DMS114 treated with DMSO at 0.1 percent for 48 hours (cell line): ENCODE data around the gene CFAP45.

Source experiments
- DNase-seq: peaks from one replicate; lab custom pipeline; 2025; ENCODE audit not compliant: unreplicated experiment; lab: John Stamatoyannopoulos, UW

CFAP45 gene

DNA sequence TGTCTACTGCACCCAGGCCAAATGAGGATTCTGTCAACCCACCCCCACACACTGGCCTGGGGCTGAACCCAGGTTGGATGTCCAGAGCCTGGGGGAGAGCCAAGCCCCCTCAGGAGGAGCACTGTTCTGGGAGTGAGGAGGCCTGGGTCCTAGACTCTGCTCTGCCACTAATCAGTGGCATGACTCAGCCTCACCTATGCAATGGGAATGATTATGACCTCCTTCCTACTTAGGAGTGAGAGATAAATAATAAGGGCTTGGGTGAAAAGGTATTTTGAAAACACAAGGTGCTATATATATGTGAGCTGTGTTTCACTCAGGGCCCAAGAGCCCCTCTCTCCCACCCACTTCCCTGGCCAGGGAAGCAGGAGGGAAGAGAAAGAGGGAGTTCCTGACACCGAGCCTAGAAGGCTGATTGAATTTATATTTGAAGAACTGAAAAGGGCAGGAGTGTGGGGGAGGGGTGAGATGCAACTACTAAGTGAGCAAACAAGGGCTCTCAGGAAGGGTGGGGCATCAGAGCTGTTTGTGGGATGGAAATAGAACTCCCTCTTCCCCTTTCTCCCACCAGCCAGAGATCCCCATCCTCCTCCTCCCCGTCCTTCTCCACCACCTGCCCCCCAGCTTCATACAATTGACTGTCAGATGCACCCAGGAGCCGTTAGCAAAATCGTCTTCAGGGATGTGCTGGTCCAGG, 37.2 kb upstream of the CFAP45 start:
- no peak for DNase-seq

DNA sequence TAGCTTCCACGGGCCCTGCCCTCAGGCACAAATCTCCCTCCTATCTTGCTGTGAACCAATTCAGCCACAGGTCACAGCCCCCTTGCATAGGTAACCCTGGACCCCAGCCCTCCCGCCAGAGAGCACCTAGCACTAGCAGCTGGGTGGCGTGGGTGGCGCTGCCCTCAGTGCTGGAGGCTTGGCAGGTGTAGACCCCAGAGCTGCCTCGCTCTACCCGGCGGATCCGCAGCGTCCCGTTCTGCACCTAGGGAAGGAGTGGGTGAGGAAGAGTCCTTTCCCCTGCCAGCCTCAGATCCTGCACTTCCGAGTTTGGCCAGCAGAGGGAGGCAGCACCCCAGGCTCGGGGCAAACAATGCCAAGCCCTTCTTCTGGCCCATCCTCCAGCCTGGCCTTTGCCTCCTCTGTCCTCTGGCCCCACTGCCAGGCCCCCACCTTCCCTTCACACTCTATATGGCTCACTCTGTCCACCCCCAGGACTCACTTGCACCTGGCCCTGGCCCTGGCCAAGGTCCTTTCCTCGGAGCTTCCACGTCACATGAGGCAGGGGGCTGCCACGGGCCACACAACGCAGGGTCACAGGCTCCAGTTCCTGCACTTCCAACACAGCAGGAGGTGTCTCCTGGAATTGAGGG, 36.4 kb upstream of the CFAP45 start:
- DNase-seq: peak; percentile 35

DNA sequence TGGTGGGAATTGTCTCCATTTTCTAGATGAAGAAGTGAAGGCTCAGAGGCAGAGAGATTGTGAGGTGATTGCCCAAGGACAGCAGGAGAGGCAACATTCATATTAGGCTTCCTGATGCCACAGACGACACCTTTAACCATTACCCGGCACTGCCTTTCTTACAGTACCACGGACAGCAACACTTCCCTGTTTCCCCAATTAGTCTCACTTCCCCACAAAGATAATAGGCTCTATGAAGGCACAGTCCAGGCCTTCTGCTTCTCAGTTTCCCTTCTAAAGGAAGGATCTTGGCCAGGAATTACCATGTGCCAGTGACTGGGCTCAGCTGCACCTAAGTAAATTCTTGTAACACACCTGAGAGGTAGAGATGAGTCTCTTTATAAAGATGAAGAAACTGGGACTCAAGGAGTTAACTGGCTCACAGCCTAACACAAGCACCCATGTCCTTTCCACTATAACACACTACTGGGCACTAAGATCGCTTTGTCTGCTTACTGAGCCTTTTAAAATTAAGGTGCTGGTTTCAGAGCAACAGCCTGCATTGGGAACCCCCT, 35.8 kb upstream of the CFAP45 start:
- DNase-seq: no peak

DNA sequence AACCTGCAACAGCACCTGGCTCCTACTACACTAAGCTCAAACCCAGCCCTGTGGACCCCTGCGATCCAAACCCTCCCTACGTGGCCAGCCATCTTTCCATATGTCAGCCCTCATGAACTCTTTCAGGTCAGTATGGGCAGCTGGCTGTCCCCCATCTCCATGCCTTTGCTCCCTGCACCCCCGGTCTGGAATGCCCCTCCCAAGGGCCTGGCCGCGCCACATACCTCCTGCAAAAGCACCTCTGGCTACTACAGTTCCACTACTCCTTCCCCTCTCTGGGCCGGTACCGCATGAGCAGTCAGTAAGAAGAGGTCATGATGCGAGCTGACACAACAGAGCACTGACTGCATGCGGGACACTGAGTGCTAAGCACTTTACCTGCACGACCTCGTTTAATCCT, 35.3 kb upstream of the CFAP45 start:
- no peak for DNase-seq

DNA sequence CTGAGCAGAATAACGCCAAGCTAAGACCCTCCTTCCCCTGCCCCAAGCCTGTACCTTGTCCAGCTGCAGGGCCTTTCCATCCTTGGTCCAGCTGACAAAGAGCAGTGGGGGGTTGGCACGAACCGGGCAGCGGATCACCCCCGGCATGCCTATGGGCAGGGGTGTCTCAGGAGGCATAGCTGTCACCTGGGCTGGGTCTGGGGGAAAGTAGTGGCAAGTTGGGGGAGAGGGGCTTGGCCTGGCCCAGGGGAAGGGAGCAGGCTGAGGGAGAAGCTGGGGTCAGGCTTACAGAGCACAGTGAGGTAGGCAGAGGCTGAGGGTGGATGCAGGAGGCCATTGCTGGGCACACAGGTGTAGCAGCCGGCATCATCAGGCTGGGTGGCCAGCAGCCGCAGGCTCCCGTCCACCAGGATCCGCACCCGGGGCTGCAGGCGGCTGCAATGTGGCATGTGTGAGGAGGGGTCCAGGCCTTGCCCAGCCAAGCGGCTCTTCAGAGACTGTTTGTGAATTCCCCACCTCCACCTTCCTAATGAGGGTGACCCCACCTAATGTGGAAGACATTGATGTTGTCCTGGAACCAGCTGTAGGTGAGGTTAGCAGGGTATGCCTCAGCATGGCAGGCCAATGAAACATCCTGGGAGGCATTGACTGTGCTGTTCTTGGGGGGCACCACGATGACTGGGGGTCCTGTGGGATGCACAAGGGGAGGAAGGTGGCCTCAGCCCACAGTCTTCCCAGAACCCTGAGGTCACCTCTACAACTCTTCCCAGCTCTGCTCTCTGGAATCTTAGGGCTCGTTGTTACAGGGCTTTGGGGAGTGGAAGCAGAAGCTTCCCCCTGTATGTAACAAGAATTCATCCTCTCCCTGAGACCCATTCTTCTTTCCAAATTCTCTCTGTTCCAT, 34.4 kb upstream of the CFAP45 start:
- no peak for DNase-seq

DNA sequence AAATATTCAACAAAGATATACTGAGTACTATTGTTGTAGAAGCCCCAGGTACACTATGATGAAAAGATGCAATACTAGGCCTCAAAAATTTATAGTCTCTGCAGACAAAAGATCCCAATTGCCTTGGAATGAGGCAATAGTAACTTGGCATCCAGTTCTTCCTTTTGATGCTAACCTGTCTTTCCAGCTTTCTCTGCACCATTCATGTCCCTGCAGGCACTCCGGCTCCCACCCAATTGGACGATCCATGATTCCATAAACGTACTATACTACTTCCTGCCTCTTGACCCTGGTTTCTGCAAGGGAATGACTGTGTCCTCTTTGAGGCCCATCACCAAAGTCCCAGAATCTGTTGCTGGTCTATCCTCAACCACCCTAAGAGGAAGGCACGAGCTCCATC, 33.4 kb upstream of the CFAP45 start:
- DNase-seq: no peak

DNA sequence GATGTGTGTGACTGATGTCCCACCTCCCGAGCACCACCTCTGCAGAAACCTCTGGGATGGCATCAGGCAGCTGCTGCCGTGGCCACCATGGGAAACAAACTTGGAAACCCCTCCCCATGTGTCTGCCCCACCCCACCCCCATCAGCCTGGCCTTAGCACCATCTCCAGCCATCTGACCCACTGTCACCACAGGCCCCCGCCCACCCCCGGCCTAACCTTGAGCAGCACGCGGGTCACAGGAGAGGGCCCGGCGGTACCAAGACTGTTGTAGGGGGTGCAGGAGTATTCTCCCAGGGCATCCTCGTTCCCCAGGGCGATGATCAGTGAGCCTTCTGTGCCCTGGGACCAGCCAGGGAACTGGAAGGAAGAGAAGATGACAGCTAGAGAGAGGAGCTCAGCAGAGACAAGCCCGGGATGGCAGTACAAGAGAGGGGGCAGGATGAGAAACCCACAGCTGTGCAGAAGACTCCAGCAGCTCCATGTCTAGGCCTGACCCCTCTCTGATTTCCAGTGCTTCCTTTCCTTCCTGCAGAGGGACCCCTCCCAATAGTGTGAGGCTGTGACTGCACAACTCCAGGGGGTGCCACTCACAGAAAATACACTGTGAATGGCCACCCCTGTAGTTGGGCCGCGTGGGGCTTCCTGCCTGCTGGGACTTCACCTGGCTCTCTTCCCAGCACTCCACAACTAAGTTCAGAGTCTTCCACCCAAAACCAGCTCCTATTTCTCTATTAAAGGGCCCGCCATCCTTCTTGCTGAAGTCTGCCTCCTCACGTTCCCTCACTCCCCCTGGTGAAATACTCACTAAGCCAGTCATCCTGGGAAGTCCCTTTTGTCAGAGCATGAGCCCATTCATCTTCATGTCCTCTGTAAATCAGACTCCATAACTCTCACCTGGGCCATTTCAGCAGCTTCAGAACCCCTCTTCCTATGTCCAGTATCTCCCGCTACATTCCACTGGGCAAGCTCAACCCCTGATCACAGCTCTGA, 32.6 kb upstream of the CFAP45 start:
- DNase-seq: no peak

DNA sequence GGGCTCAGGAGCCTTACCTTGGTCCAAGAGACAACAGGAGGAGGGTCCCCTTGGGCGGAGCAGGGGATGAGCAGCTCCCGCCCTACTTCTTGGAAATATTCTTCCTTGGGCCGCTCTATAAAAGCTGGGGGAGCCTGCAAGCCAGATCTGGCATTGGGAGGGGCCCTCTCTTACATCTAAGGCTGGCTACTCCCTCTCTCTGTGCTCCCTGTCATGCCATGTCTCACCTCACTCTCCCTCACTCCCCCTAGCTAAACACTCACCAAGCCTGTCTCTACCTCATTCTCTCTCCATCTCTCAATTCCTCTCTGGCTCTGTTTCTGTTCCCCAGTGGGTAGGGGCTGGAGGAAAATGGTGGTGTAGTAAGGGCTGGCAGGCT, 31.8 kb upstream of the CFAP45 start:
- DNase-seq: no peak

DNA sequence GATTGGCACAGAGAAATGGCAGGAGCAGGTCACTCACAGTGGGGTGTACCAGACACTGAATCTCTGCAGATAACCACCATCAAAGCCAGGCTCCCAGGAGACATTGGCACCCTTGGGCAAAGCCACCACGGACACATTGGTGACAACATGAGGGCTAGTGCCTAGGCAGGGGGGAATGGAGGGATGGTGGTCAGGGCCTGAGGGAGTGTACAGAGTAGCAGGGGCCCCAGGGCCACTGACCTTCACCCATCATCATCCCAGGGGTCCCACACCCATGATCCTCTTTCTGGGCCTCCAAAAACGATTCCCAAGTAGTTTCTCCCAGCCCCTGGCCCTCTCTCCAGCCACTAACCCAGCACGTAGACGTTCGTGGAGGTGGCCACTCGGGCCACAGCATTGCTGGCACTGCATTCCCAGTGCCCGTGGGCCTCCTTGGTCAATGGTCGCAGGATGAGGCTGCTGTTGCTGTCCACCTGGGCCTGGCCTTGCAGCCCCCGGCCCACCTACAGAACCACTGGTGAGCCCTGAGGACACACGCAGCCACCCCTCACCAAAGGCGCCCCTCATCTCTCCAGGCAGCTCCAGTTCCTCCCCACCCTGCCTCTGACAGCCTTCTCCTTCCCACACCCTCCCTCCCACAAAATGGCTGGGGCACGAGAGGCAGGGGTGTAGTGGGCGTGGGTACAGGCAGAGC, 31.3 kb upstream of the CFAP45 start:
- no peak for DNase-seq

DNA sequence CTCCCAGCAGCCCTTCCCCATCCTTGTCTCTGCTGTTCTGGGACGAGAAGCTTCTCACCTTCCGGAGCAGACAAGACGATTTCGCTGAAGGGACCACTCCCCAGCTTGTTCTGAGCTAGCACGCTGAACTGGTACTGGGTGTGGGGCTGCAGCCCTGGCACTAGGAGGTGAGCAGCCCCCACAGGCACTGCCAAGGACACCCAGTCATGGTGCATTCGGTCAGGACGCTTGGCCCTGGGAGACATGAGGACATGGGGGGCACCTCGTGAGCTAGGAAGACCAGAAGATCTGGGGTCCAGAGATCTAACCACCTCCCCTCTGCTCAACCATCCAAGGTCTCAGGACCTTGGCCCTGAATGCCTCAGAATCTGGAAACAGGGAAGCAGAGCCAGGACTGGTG, 30.7 kb upstream of the CFAP45 start:
- no peak for DNase-seq

DNA sequence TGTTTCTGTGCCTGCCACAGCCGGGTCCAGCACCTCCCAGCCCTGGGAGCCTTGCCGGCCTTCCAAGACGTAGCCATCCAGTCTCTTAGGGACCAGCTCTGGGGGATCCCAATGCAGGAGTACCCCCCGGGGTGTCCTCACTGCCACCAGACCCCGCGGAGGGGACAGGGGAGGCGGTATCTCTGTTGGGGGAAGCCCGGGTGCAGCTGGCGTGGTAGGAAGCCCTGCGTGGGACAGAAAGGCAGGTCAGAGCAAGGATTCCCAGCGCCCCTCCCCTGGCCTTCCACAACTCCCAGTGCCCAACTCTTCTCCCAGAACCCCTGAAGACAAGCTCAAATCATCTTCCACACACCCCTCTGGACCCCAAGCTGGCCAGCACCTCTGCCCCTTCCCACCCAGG, 30.3 kb upstream of the CFAP45 start:
- no peak for DNase-seq

DNA sequence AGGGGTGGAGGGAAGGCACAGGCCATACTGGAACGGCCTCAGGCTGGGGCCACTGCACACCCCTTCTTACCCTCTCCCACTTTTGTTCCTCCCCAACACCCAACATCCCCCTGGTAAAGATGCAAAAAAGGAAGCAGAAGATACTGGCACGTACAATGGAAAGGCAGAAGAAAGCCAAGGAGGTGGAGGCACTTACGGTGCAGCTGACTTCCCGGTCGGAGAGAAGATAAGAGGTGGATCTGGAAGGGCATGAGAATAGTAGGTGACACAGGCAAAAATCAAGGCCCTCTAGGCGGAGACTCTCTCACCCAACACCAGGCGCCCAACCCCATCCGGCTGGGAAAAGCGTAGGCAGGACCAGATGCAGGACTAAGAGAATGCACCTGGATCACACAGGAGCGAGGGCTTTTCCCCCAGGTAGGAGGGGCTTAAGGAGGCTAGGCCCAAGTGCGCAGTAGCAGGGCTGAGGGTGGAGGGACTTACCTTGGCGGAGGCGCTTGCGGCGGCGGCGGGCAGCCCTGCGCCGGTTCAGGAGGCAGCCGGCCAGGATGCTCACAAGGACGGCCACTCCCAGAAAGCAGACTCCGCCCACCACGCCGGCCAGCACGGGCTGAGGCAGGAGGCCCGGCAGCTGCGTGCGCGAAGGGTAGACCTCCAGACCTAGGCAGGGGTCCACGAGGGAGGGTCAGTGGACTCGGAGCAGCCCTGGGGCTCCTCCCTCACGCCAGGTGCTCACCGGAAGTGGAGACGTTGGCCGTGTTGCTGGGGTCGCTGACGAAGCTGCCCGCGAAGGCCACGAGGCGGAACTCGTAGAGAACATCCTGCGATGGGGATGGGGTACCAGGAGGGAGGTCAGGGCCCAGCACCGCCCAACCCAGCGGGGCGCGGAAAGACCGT, 29.4 kb upstream of the CFAP45 start:
- no peak for DNase-seq

DNA sequence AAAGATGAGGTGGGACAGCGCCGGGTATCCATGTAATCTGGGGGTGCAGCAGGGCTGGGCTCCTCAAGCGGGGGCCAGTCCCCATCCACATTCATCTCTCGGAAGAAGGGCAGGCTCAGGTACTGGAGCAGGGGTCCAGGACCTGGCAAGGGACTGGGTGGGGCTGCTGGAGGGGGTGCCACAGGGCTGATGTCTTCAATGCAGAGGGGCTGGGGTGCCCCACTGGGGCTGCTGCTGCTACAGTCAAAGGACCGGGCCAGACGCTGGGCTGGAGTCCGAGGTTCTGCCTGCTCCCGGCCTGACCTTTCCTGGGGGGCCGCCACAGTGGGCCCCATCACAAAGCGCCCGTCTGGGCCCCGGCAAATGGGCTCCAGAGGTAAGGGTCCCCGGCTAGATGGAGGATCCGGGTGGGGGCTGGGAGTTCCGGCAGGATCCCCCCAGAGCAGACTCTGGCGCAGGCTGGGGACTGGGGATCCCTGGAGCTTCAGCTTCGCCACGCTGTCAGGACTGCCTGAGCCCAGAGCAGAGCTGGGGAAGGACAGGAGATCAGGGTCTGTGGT, 28.6 kb upstream of the CFAP45 start:
- no peak for DNase-seq

DNA sequence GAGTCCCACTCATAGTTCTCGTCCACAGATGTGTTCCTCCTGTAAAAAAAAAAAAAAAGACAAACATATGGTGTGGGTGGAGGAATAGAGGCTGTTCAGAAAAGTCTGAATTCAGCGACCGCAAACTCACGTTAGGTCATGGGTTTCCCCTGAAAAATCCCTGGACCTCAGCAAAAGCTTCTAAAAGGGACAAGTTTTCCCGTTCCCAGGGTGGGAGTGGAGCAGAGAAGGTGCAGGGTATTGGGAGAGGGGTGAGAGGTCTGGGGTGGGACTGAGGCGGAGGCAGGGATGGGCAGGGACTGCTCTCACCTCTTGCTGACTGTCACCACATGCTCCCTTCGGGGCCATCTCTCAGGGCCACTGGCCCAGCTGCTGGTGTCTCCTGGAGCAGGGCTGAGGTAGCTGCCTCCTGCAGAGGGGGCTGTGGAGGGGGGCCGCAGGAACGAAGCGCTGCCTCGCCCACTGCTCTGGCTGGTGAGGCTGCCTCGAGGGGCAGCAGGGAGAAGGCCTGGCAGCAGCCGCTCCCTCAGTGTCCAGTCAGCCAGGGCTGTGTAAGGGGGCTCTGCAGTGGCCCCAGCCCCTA, 28.0 kb upstream of the CFAP45 start:
- no peak for DNase-seq

DNA sequence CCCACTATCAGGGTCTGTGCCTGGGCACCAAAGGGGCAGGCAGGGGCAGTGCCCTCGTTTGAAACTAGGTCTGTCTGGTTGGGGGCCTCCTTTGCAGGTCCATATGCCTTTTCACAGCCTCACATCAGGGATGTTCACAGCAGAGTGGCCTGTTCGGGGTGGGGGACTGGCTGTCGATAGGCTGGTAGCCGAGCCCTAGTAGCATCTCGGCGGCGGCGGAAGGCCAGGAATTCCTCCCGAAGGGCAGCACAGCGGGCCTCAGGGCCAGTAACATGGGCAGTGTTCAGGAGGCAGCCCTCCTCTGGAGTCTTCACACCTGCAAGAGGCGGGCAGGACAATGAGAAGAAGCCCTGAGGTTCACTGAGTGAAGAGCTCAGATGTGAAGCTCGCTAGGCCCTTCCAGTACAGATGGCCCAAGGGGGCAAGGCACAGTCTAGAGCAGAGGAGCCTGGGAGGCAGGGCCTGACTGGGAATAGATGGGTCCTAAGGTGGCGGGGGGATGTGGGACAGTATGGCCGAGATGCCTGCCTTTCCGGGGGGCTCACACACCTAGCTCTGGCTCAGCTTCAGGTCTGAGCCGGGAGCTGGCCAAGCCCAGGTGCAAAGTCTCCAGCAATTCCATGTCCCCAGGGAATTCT, 27.4 kb upstream of the CFAP45 start:
- DNase-seq: no peak

DNA sequence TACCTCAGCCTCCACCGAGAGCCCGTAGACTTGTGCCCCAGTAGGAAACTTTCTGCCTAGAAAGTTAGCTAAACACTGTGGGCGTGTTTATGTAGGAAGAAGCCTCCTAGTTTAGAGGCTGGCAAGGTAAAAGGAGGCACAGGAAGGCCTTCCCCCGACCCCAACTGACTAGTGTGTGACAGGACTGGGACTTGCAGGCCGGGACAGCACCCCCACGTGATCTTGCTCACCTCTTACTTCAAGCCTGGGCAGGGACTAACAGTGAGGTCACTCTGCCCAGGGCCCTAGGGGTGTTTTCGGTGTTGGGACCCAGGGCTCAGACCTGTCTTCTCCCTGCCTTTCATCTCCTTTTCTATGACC, 25.7 kb upstream of the CFAP45 start:
- DNase-seq: no peak

DNA sequence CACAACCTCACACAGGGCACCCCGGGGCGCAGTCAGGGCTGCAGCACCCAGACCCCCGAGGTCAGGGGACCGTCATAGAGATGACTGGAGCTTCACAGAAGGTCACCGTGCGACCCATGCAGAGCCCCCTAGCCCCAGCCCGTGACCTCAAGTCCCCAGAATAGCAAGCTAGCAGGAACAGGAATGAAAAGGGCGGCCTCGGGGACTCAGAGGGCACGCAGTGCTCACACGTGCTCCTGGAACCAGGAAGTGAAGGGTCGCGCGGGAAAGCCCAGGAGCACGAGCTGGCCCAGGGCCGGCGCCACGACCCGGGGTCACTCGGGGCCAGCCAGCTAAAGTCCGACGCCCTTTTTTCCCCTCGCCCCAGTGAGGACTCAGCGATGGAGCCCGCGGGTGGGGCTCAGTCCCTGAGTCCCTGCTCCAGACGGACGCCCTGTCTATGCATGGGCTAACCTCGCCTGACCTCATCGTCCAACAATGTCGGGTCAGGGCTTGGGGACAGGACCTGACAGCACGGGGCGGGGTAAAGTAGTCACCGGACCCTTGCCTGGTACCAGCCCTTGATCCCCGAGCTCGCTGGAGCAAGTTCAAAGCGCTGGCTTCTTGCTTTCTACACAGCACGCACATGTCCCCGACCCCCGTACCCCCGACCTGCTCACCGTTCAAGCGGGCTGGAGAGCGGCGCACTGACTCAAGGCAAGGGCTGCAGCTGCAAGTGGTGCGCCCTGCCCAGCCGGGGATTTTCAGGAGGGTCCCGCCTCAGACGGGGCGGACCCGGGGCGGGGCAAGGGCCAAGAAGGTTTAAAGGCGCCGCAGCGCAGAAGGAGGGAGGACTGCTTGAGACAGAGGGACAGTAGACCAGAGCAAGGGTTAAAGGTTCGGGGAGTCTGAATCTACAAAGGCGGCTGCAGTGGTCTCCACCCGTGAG, 25.1 kb upstream of the CFAP45 start, which contains the start of gene TAGLN2:
TSS of gene TAGLN2 (minus strand) at position 717 of the 928 bp plus-strand sequence. CDS start 4,998 bp downstream, outside the sequence.
- DNase-seq: peak; percentile 87
